ENCODE measurements around the gene PRR16.

The PRR16 gene

DNA sequence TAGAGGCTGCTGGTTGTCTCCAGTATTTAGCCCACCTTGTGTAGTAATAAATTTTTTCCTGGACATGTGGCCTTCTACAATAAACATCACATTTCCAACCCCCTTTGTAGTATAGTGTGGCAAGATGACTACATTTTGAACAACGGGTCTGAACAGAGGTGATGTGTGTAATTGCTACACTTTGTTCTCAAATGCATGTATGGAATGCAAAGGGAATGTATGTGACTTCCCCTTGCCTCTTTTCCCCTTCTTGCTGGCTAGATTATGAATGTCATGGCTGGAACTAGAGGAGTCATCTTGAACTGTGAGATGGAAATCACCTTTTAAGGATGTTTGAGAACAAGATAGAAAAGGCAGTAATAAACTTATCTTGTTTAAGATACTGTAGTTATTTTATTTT, 54.5 kb downstream of the PRR16 start:
- no peak for DNase-seq

DNA sequence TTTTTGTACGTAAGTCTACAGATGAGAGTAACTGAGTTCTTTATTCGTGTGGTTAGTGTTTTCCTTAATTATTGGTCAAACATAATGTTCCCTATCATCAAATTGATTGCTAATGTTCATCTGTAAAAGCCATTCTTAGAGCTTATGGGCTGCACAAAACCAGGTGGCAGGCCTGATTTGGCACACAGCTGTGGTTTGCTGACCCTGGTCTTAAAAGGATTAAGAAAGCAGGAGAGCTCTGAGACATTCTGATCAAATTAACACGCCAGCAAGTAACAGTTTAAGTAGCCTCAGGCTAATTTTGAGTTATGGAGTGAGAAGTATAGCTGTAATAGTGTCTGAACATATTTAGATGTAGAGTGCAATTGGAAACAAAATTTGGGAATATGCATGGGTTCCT, 63.2 kb downstream of the PRR16 start:
- DNase-seq: no peak

DNA sequence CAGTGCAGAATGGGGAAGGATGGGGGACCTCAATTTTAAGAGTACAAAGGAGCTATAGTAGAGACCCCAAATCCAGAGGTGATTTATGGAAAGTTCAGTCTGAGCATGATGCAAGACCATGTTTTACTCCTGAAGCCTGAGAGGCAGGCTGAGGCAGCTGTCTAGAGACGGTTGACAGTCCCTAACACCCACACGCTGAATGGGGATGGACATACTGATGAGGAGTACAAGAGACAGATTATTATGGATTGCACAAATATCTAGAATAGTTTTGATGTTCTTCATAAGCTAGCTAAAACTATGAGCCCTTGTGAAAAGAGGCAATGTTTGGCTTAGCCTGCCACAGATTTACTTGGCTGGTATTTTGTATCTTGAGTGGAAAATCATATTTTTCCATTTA, 64.5 kb downstream of the PRR16 start:
- DNase-seq: no peak

DNA sequence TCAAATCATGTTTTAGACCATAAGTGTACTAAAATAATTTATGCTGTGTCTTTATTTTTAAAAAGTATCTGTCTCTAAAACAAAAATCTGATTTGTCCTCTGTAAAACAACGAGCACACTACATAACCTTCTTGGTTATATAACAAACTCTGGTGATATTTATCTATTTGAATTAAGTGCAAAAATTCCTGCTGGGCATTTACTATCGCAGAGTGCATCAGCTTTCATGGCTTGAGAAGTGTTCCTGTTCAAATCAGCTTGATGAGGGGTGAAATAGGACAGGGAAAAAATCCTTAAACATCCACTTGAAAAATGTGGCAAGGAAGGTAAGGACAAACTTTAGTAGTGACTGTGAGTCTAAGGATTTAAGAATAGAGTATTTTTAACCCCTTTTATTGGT, 65.3 kb downstream of the PRR16 start:
- DNase-seq: no peak

DNA sequence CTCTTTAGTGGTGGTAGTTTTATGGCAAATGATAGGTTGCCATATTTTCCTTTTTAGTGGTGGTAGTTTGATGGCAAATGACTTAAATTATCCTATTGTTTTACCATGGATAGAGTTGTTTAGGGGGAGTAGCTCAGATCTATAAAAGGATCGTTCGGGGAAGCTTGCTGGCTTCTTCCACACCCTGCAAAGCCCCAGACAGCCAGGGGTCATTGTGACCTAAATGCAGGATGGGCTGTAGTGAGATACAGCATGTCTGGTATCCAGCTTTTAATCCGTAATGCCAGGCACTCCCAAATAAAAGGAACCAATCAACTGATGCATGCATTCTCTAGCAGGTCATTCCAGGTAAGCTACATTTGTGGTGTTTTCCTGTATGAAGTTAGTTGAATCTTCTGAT, 67.1 kb downstream of the PRR16 start:
- DNase-seq: no peak

DNA sequence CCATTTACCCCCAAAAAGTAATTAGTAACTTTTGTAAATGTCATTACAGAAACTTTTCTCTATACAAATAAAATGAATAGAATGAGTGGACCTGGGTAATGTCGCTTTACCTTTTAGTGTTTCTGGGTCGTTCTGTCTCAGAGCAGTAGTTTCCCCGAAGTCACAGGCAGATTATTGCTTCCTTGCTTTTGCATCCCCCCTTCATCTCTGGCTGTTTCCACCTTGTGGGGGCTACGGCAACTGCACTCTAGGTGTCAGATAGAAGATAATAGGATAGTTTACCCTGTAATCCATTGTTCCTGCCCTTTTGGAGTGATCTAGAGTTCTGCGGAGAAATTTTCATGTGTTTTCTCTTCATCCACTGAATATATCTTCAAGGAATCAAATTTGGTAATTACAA, 68.7 kb downstream of the PRR16 start:
- DNase-seq: no peak

DNA sequence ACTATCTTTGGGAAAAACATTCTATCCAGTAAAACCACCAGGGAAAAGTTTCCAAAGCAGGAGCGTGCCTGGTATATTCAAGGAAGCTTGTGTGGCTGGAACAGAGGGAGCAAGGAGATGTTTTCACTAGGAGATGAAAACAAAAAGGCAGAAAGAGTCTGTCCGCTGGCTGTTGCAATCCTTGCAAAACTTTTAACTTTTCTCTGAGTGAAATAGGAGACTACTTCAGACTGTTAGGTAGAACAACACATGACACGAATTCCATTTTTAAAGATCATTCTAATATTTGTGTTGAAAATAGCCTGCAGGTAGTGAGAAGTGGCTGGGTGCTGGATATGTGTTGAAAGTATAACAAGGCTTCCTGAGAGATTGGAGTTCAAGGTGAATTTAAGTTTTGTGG, 69.5 kb downstream of the PRR16 start:
- DNase-seq: no peak

DNA sequence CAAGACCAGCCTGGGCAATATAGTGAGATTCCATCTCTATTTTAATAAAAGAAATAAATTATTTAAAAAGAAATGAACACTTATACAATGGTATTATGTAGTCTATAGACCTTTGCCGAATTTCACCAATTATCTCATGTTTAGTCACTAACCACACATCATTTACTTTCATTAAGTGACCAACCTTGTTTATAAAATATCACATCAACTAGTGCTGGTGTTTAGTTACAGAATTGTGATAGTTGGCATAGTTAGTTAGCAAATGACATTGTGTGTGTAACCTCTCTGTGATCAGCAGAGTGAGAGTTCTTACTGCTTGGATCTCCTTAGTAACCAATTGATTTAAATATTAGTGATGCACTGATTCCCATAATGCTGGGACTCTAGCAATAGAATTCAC, 71.8 kb downstream of the PRR16 start:
- no peak for DNase-seq

DNA sequence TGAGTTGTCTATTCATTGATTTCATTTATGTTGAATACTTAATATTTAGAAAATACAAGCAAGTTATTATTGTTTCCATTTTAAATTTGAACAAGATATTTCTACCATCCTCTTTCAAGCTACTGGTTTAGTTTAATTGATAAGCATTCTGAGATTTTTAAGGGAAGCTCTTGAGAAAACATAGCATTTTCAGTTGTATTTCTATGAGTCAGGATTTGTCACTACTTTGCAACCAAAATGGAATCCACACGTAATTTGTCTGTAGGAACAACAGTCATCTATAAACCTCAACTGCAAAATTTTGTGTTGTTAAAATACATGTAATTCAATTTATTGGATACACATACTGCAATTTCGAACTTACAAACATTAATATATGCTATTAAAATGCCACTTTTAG, 74.0 kb downstream of the PRR16 start:
- no peak for DNase-seq

DNA sequence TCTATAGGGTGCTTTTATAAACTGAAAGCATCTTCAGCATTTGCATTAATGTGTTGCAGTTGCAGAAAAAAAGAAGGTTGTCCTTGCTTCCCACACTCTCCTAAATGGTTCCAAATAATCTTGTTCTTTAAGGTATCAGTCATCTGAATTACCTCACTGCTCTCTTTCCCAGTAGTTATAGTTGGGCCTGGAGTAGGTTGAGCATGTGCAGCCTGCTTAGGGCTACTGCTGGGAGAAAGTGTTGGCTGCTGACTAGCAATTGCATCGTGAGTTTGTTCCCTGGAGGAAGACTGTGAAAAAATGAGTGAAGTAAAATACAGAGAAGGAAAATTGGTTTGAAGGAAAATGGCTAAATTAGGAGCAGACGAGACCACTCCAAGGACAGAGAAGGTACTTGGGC, 74.5 kb downstream of the PRR16 start:
- DNase-seq: no peak

DNA sequence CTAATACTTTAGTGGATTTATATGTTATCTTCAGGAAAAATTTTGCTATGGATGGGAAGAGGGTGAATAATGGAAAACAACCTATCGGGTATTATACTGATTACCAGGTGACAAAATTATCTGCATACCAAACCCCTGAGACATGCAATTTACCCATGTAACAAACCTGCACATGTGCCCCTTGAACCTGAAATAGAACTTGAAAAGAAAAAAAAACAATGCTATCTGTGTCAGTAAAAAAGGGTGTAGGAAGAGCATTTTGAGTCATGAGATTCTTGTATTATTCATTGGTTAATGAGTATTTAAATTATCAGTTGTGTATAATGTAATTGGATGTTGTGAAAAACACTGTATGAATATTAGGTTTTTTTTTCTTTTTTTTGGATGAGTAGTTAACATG, 75.4 kb downstream of the PRR16 start:
- DNase-seq: no peak

DNA sequence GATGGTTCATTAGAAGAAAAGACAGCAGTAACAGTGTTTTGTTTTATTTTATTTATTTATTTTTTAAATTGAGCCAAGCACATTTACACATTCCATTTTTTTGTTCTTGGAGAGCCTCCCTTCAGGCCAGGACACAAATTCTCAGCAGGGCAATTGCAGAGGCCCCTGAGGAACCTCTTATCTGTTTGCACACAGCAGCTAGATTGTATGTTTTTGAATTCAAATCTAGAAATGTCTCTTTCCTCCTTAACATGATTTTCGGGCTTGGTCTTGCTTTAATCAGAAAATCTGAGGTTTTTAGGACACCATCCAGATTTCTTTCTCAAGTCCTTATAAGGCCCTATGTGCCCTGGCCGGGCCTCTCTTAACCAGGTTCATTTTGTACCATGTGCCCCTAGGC, 76.0 kb downstream of the PRR16 start:
- DNase-seq: no peak

DNA sequence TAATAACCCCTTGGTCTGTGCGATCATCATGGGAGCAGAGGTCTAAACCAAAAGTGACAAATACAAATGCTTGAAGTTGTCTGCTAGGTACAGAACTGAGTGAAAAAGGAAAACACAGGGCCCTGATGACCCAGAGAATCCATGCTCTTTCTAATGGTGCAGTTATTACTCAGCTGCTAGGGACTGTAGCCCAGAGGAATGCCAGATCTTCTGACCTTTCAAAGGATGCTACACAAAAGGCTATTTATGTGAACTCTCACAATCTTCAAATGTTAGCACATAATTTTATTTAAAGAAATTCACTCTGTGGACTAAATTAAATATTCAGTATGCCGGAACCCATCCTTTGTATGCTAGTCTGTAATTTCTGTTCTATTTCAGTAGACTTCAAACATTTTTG, 79.9 kb downstream of the PRR16 start:
- DNase-seq: no peak

DNA sequence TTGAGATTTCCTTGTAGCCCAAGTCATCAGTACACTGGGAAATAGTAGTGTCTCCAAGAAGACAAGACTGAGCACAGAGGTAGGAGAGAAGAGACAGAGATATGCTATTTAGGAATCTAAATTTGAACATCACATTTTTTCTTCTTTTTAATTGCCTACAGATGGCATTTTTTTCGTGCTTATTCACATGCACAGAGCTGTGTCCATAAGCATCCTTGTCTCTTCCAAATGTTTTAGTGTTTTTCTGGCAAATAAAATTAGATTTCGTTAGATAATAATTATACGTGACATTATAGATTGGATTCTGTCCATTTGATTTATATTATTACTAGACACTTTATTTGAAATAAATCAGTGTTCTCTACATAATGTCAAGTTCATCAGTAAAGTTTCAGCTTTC, 80.9 kb downstream of the PRR16 start:
- no peak for DNase-seq

DNA sequence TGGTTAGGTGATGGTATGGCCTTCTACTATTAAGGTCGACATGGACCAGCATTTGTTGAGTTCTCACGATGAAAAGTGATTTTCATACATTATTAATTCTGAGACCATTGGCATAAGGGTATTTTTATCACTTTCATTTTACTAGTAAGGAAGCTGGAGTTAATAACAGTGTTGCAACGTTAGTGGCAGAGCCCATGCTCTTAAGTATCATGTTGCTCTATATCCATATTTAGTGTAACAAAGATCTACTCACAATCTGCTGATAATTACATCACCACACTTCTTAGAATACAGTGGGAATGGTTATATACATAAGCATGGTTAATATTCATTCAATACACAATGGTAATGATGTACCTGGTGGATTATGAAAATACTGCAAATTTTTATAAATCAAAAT, 81.9 kb downstream of the PRR16 start:
- no peak for DNase-seq

DNA sequence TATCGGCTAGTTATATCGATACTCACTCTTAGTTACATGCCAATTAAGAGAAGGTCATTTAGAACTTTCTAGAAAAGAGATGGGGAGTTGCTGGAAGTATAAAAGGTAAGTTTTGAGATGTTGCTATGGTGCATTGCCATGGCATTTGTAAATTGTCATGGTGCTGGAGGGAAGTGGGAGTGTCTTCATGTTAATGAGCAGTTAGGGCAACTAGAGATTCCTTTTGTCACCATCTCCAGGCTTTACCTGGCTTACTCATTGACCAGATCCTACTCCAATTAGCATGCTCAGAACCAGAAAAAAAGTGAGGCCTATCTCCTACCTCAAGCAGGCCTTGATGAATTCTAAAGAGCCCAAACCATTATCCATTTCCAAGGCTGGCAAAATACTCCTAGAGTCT, 82.8 kb downstream of the PRR16 start:
- DNase-seq: no peak

DNA sequence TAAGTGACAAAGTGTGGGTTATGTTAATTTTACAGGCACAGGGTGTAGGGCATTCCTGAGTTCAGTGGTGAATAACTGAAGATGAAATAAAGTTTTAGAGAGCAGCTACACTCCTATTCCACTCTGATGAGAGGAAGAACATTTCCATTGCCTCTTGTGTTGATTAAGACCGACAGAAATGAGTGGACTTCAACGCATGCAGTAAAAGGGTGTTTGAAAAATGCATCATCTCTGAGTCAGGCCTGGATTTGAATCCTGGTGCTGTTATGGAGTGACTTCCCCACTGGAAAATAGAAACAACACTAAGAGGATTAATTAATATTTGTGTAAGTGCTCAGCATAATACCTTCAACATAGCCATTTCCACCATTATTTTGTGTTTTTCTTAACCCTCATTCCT, 86.3 kb downstream of the PRR16 start:
- no peak for DNase-seq

DNA sequence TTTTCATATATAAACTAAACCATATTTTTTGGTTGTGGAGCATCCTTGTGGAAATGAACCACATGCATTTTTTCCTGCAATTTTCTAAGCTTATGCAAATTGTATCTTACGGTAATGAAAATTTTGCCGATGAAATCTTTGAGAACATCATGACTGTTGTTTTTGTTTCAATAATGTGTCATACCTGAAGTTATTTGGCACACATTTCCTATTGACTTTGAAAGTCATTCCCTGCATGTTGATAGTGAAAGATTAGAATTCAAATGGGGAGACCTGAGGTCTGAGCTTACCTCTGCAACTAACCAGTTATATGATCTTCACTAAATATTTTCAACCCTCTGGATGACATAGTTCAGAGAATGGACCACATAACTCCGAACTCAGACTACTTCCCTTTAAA, 88.5 kb downstream of the PRR16 start:
- no peak for DNase-seq

DNA sequence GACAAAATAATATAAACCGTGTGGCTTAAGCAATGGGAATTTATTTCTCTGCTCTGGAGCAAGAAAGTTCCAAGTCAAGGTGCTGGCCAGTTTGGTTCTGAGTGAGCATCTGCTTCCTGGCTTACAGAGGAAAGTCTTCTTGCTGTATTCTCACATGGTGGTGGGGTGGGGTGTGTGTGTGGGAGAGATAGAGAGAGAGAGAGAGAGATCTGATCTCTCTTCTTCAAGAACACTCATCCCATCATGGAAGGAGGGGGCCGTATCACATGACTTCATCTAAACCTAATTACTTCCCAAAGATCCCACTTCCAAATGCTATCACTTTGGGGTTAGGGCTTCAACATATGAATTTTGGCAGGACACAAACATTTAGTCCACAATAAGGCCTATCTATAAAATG, 91.2 kb downstream of the PRR16 start:
- DNase-seq: no peak

DNA sequence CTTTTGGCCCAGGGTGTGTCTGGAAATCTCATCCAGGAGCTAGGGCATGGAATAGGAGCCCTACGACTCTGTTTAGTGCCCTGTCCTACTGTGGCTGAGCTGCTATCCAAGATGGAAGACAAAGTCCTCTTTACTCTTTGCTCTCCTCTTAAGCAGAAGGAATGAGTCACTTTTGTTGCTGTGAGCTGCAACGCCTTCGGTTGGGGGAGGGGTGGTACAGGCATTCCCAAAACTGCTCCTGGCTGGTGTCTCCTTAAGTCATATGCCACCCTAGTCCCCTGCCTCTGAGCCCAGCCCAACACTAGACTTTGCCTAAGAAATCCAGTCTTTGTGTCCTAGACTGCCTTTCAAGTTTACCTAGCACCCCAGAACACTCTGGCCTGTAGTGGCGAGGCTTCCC, 99.9 kb downstream of the PRR16 start:
- no peak for DNase-seq

DNA sequence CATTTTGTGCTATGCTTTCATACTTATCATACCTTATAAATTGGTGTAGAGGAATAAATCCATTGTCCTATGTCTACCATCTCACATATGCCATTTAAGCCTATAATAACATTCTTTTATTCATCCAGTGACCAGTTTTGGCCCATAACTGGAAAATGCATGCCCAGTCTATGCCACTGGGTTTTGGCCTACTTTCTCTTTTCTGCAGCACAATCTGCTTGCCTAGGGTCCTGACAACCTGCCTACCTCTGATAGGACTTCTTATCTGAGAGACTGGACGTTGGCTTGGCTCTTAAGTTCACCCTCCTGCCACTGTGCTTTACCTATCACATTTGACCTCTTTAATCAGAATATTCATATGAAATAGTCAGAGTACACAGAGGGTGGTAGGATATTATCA, 103.0 kb downstream of the PRR16 start:
- no peak for DNase-seq

DNA sequence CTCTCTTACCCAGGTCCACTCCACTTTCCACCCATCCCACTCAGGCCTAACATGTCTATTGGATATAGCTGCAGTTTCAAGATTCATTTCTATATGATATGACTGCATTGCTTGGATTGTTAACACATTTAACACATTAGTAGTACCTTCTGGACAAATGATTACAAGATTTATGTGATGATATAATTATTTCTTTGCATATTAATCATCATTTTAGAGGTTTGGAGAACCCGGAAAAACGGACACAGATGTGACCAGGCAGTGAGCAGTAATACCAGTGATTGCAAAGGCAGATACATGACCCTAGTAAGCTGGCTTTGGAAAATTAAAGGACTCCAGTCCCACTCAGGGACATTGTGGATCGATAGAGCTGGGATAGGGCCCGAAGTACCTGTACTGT, 103.8 kb downstream of the PRR16 start:
- no peak for DNase-seq

DNA sequence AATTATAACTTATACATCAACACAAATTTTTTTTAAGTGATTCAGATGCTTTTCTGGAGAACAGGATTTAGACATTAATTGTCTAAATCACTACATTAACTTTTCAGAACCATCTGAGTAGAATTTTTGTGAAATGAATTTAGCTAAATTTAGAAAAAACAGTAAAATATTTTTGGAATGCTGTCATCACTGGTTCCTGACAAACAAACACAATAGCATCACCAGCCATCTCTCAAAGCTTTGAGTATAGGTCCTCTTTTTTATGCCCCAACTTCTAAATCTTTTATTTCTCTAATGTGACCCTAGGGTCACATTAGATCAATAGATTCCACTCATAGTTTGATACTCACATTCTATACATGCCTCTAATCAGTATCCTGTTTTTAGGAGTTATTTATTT, 104.6 kb downstream of the PRR16 start:
- DNase-seq: no peak

DNA sequence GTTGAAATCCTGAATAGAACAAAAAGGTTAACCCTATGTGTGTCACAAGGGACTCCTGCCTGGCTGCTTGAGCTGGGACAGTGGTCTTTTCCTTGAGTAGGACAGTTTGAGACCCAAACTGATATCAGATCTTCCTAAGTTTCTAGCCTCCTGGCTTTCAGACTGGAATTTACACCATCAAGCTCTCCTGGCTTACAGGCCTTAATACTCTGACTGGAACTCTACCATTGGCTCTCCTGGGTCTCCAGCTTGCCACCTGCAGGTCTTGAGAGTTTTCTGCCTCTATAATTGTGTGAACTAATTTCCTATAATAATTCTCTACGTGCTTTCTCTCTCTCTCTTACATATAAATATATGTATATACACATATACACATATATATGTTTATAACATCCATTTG, 112.5 kb downstream of the PRR16 start:
- DNase-seq: no peak

DNA sequence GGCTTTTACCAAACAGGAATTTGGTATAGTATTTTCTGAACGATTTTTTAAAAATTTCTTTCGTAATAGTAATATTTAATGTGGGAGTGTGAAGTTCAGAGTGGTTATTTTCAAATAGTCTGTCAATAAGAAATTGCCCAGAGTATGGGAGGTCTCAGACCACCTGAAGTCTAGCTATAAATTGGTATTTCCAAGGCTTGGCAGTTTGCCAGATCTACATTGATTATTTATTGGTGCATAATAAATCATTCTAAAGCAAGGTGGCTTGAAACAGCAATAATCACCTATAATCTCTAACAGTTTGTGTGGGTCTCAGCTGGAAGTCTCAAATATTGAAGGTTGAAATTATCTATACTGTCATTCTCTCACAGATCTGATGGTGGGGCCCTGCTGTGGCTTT, 118.5 kb downstream of the PRR16 start:
- no peak for DNase-seq

DNA sequence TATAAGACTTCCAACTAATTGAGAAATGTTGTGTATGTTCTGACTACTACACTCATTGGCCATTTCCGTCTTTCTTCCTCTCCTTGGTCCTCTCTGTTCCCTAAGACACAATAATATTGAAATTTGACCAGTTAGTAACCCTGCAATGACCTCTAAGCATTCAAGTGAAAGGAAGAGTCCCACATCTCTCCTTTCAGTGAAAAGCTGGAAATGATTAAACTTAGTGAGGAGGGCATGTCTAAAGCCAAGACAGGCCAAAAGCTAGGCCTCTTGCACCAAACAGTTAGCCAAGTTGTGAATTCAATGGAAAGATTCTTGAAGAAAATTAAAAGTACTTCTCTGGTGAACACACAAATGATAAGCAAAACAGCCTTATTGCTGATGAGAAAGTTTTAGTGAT, 122.5 kb downstream of the PRR16 start:
- no peak for DNase-seq

DNA sequence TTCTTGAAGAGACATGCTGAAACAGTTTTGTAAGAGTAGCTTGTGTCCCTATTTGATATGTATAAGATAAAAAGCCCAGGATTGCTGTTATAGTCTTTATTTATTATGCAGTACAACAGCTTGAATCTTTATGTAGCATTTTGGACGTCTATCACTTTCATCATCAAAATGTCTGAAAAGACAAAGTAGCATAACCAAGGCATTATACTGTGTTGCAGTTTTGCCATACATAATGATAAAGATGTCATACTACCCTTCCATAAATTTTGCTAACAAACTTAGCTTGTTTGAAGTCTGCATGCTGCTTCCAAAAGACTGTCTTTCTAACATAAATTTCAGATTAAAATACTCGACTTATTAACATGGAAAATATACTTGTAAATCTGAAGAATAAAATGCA, 127.8 kb downstream of the PRR16 start:
- no peak for DNase-seq

Data from CD4-positive, alpha-beta T cell treated with Interleukin-10 for 1 hour (primary cell).